K562 (cell line): Measurements from ENCODE around the gene MTMR10.

ENCODE experiments used
- CHD2 ChIP-seq: IDR thresholded peaks from 2 replicates; pipeline ENCODE4 v1.6.1; 2011; ENCODE audit warnings: low read depth, low read length
- NR2C2 ChIP-seq, 2 experiments: fragments of 200-800 bp in 1 of 2; sonication (Bioruptor generic) in 1 of 2; sonication (generic) in 1 of 2; formaldehyde crosslinking in 1 of 2; IDR thresholded peaks; 2 replicates each; pipeline versions ENCODE4 v1.6.1 to v1.8.0; 2016 to 2022; ENCODE audit warnings: mild to moderate bottlenecking in 1 of 2, missing compliant biosample characterization in 1 of 2, missing genetic modification characterization in 1 of 2, missing genetic modification reagents in 1 of 2

DNA sequence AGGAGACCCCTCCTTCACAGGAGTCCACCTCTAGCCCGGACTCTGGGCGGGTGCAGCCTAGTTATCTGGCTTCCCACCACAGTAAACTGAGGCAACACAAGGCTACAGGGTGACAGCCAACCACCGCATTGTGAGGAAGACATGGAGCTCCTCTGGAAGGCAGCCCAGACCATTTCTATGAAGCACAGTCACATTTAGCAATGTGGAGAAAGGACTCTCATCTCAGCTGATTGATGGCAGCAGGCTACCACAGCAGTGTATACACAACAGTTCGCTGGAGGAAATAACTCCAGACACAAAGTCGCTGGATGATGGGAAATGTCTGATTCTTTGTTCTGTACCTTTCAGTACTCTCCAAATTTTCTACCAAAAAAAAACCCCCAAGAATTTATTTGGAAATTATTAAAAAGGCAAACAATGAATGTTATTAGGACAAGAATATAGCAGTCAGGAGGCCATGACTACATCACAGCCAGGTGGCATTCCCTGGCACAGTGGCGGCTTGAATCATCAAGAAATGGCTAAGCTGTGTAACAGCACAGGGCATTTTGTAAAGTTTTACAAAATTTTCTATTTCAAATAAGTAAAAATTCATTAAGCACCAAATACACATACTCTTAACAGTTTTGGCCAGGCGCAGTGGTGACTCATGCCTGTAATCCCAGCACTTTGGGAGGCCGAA is 47.6 kb downstream of the MTMR10 start:
- TF ChIP-seq CHD2 = no peak
- no peak for TF ChIP-seq NR2C2 (CRISPR knock-in tag; IDR thresholded peaks at IDR 0.05)
- TF ChIP-seq NR2C2 (tag; IDR thresholded peaks at IDR 0.05) = no peak
